A673 (cell line): Measurements from ENCODE around the gene TRAF1. TPM values are rescaled to one million over a fixed set of nuclear protein-coding genes. Genes with fewer than 3 reads are reported as not detected.

Source experiments
- BruUV-seq: library from RNA; stranded (reverse); fragments of 400-500 nt; replicated peaks from 2 replicates; lab custom pipeline; 2021; lab: Mats Ljungman, UMichigan
- CTCF ChIA-PET: fragments of 300-600 bp; sonication (Branson Sonifier 250); formaldehyde crosslinking; loops from one replicate; lab custom pipeline; 2022; ENCODE audit warnings: antibody characterized with exemption; lab: Charles Lee
- POLR2A ChIA-PET: fragments of 300-600 bp; sonication (Branson Sonifier 250); formaldehyde crosslinking; loops from one replicate; lab custom pipeline; 2022; ENCODE audit warnings: antibody characterized with exemption; ENCODE audit not compliant: low non-redundant PET; lab: Charles Lee
- DNase-seq: peaks from one replicate; pipeline ENCODE4 v3.0.0-alpha.2; 2015; ENCODE audit warnings: low spot score
- H3K27ac ChIP-seq: fragments of 200-600 bp; sonication (generic); 2 replicates; pipeline ENCODE4 v1.5.1; 2016; ENCODE audit warnings: mixed run types, low read depth, mild to moderate bottlenecking, mixed read lengths, antibody characterized with exemption, low read length; ENCODE audit not compliant: poor library complexity, severe bottlenecking
- H3K27me3 ChIP-seq: fragments of 200-600 bp; sonication (generic); replicated peaks from 2 replicates; pipeline ENCODE4 v1.6.1; 2017; ENCODE audit warnings: mixed run types, low read depth, mild to moderate bottlenecking, mixed read lengths, antibody characterized with exemption, low read length; ENCODE audit not compliant: insufficient read depth, poor library complexity
- H3K36me3 ChIP-seq: fragments of 200-600 bp; sonication (generic); 2 replicates; pipeline ENCODE4 v1.6.1; 2016; ENCODE audit warnings: mixed run types, mild to moderate bottlenecking, mixed read lengths, antibody characterized with exemption, low read length; ENCODE audit not compliant: insufficient read depth, poor library complexity, severe bottlenecking
- H3K4me1 ChIP-seq: fragments of 200-600 bp; sonication (generic); 2 replicates; pipeline ENCODE4 v1.6.1; 2017; ENCODE audit warnings: mixed run types, mild to moderate bottlenecking, mixed read lengths, antibody characterized with exemption, low read length; ENCODE audit not compliant: insufficient read depth, poor library complexity, severe bottlenecking
- H3K4me3 ChIP-seq: fragments of 200-600 bp; sonication (generic); 2 replicates; pipeline ENCODE4 v1.5.1; 2016; ENCODE audit warnings: low read depth, mixed run types, mild to moderate bottlenecking, mixed read lengths, low read length; ENCODE audit not compliant: poor library complexity, severe bottlenecking
- H3K9me3 ChIP-seq: fragments of 200-600 bp; sonication (generic); 2 replicates; pipeline ENCODE4 v1.6.1; 2016; ENCODE audit warnings: mixed run types, low read depth, mild to moderate bottlenecking, mixed read lengths, antibody characterized with exemption, low read length; ENCODE audit not compliant: poor library complexity, severe bottlenecking
- EZH2 ChIP-seq: fragments of 200-600 bp; sonication (generic); IDR thresholded peaks from 2 replicates; pipeline ENCODE4 v1.6.1; 2017; ENCODE audit warnings: borderline replicate concordance, low read depth, mild to moderate bottlenecking, mixed read lengths, antibody characterized with exemption, low read length; ENCODE audit not compliant: poor library complexity, severe bottlenecking
- intact Hi-C: fragments of 100-400 bp; cut with micrococcal nuclease; formaldehyde crosslinking; loops from one replicate; pipeline ENCODE4 v1.10.0; 2022; ENCODE audit not compliant: unreplicated experiment
- total RNA-seq: library from RNA; stranded (reverse); gene quantifications from 2 replicates; pipeline ENCODE4 v1.2.3, GENCODE V29; 2021
- TF ChIP-seq, protein P1 (sequence below): fragments of 300-800, 200-600 bp; sonication (generic); conservative IDR thresholded peaks from 2 replicates; pipeline ENCODE4 v1.5.1; 2017; ENCODE audit warnings: low read depth, mild to moderate bottlenecking, antibody characterized with exemption, low read length, moderate library complexity, mixed read lengths

The TRAF1 gene
- total RNA-seq, 1 experiment from 2014 or later, result 0.73 TPM

DNA sequence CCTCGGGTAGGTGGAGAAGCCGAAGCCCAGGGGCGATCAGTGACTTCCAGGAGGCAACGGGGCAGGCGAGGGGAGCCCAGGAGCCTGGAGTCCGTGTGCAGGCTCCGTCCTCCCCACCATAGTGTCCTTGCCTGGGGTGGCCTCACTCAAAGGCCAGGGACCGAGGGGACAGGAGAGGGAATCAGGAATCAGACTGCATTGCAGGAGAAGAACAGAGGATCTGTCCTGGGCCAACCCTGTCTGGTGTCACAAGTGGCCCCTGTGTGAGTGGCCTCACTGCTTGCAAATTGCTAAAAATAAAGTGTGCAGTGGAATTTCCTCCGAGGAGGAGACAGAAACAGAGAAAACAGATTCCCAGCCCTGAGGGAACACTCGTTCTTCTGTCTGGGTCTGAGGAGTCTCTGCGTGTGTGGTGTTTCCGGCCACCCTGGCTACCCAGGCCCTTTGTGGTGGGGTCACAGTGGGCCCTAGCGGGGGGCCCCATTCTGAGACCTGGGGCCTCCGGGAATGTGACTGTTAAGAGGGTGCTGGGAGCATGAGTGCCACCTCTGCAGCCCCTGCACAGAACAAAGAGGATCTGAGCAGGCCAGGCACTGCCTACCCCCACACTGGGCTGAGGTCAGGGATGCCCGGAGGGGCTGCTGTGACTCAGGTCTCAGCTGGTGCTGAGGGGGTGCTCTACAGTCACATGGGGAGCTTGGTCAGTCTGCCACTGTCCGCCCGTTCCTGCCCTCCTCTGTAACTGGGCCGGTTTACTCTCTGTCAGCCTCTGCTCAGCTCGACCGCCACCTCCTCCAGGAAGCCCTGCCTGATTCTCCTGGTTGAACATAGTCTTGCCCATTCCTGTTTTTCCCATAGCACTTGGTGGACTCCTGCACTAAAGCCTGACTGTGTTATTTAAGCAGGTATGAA lies 7.4 kb downstream of the TRAF1 start:
- CTCF ChIA-PET, result no interaction called here
- no TSS peak for BruUV-seq
- intact Hi-C loops, result no loop called here

DNA sequence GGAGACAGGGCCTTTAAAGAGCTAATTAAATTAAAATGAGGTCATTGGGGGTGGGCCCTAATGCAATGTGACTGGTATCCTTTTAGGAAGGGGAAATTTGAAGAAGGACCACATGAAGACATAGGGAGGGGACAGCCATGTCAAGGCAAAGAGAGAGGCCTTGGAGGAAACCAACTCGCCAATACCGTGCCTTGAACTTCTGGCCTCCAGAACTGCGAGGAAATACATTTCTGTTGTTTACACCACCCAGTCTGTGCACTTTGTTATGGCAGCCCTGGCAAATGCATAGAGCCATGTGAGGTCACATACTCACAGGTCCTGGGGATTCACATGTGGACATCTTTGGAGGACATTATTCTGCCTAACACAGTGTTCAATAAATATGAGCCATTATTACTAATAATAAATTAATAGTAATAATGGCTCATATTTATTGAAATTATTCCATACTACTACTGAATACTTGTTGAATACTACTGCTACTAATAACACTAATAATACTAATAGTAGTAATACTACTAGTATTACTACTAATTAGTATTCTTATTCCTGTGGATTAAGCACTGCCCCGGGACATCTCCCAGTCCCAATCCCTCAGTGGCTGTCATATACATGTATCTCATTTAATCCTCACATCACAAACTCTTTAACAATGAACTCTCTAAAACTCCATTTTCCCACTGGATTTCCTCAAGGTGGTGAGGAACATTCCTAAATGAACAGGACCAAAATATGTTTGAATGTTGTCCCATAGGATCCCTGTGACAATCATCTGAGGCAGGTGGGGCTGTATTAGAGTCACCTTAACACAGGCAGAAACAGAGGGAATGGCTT lies 8.4 kb downstream of the TRAF1 start:
- ChIA-PET POLR2A (interaction anchor here (0.5 kb wide), 1 partner anchor 470 kb away, joined by 3 read pairs; no protein-coding TSS in a partner anchor), CTCF (no interaction called here)

More for the DNA sequence above, 7.4 kb downstream of the TRAF1 start:
- Histone ChIP-seq H3K27me3 (no peaks in the 10 kb centered on the region), H3K4me3 (no peak overlapping the region), H3K27ac (no peak overlapping the region), H3K9me3 (no peaks in the 10 kb centered on the region), H3K36me3 (no peaks in the 10 kb centered on the region), H3K4me1 (peaks cover 18% of the 10 kb centered on the region)
- no peak for TF ChIP-seq EZH2
- TF ChIP-seq, protein P1, sequence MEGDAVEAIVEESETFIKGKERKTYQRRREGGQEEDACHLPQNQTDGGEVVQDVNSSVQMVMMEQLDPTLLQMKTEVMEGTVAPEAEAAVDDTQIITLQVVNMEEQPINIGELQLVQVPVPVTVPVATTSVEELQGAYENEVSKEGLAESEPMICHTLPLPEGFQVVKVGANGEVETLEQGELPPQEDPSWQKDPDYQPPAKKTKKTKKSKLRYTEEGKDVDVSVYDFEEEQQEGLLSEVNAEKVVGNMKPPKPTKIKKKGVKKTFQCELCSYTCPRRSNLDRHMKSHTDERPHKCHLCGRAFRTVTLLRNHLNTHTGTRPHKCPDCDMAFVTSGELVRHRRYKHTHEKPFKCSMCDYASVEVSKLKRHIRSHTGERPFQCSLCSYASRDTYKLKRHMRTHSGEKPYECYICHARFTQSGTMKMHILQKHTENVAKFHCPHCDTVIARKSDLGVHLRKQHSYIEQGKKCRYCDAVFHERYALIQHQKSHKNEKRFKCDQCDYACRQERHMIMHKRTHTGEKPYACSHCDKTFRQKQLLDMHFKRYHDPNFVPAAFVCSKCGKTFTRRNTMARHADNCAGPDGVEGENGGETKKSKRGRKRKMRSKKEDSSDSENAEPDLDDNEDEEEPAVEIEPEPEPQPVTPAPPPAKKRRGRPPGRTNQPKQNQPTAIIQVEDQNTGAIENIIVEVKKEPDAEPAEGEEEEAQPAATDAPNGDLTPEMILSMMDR, result no peak
- no peak for DNase-seq
- POLR2A ChIA-PET, result no interaction called here

More for the DNA sequence above, 8.4 kb downstream of the TRAF1 start:
- no peaks in the 10 kb centered on the region for H3K36me3 ChIP-seq
- no peak overlapping the region for H3K27ac ChIP-seq
- no peaks in the 10 kb centered on the region for H3K27me3 ChIP-seq
- no TSS peak for BruUV-seq
- peaks cover 18% of the 10 kb centered on the region for H3K4me1 ChIP-seq
- DNase-seq, result no peak
- TF ChIP-seq, protein P1, result no peak
- TF ChIP-seq EZH2, result no peak
- H3K4me3 ChIP-seq, result no peak overlapping the region
- H3K9me3 ChIP-seq, result no peaks in the 10 kb centered on the region
- intact Hi-C loops, result no loop called here
